Measurements from ENCODE around the gene R3HDML. TPM values are rescaled to one million over a fixed set of nuclear protein-coding genes. Genes with fewer than 3 reads are reported as not detected.

The R3HDML gene
- total RNA-seq (2013; cell fraction: nucleolus; rRNA removed) = not detected in 2 replicates
- total RNA-seq (2014; rRNA removed) = not detected in 2 replicates
- not detected in 2 replicates for total RNA-seq (2014; rRNA removed; fragmentation: Illumina TruSeq; extraction: Trizol)
- total RNA-seq (2021) = not detected in 2 replicates
- polyA plus RNA-seq (2011; ENCODE audit: low read depth) = not detected
- polyA plus RNA-seq (2011; rRNA removed) = not detected in 2 replicates
- polyA plus RNA-seq (2011; cell fraction: cytosol; rRNA removed) = not detected in 2 replicates
- polyA plus RNA-seq (2011; cell fraction: nucleus; rRNA removed) = not detected in 2 replicates
- not detected in 2 replicates for polyA plus RNA-seq (2012)
- not detected in 2 replicates for polyA plus RNA-seq (2014; fragmentation: Illumina TruSeq; extraction: Trizol)
- not detected for polyA plus RNA-seq (2014; fragmentation: Nextera tagmentation; extraction: Ambion mirVana)
- polyA plus RNA-seq (2014; rRNA removed) = not detected in 2 replicates
- polyA plus RNA-seq (2016; fragmentation: Nextera tagmentation; extraction: Ambion mirVana) = not detected
- polyA minus RNA-seq (2011; rRNA and poly(A)+ RNA removed) = not detected in 2 replicates
- polyA minus RNA-seq (2011; cell fraction: cytosol; rRNA and poly(A)+ RNA removed) = not detected in 2 replicates
- polyA minus RNA-seq (2011; cell fraction: nucleus; rRNA and poly(A)+ RNA removed) = not detected in 2 replicates
- not detected for Bru-seq, nascent RNA
- not detected for BruChase-seq, experiment 1, labeled RNA remaining after a 6-hour chase
- BruChase-seq, experiment 2, labeled RNA remaining after a 2-hour chase = not detected
- long read RNA-seq, experiment 1 = 0 reads
- long read RNA-seq, experiment 2 = 0 reads

- ChIA-PET SMC1A (ENCODE audit: uncharacterized antibody, unreplicated experiment) (no interaction called here), CTCF (no interaction called here), POLR2A (interaction anchor here (0.5 kb wide), 1 partner anchor 503 kb away, joined by 4 read pairs; no protein-coding TSS in a partner anchor), RAD21 (ENCODE audit: unreplicated experiment) (no interaction called here)
- no peak for ATAC-seq
- DNase-seq (ENCODE audit: low read depth, low spot score) = no peak
- Histone ChIP-seq H2AFZ (ENCODE audit: control insufficient read depth, low read depth, low read length) (no peak within 1 kb of the TSS), H3K4me2 (ENCODE audit: control insufficient read depth, insufficient read depth) (no peak within 1 kb of the TSS), H3K4me1 (ENCODE audit: control insufficient read depth, insufficient read depth, low read length) (no peaks in the 10 kb centered on the region), H3K9ac (ENCODE audit: control insufficient read depth, insufficient read depth, low read length) (no peak within 1 kb of the TSS), H3K27ac (ENCODE audit: control insufficient read depth, insufficient read depth) (no peak within 1 kb of the TSS), H3K27me3 (replicated peaks in 1 of 2; ENCODE audit: control insufficient read depth in 2 of 2, insufficient read depth in 2 of 2, low read length in 1 of 2) (peaks cover 0 to 3% of the 10 kb centered on the region in 2 experiments; a peak in 3 of 4 replicates), H4K20me1 (ENCODE audit: control insufficient read depth, insufficient read depth) (no peaks in the 10 kb centered on the region), H3K4me3 (no peak within 1 kb of the TSS), H3K36me3 (ENCODE audit: control insufficient read depth in 2 of 2, insufficient read depth in 2 of 2, low read length in 1 of 2) (no peaks in the 10 kb centered on the region), H3K9me3 (replicated peaks; ENCODE audit: control insufficient read depth, insufficient read depth, low read length) (no peaks in the 10 kb centered on the region), H3K79me2 (ENCODE audit: control insufficient read depth, insufficient read depth, low read length) (no peaks in the 10 kb centered on the region)
- no peak for FAIRE-seq
- intact Hi-C loops (cut with micrococcal nuclease; ENCODE audit: unreplicated experiment) = no loop called here
- no TSS peak for BruUV-seq (replicated peaks)
- WGBS (ENCODE audit: insufficient coverage, insufficient replicate concordance, low lambda C conversion rate, missing lambda C conversion rate) = 63% methylated on average over 16 of the region's 16 CpGs
- in situ Hi-C loops (cut with MboI) = no loop called here
- TF ChIP-seq MEF2B (IDR thresholded peaks at IDR 0.05; ENCODE audit: partially characterized antibody, poor library complexity, severe bottlenecking) (no peak), SREBF2 (IDR thresholded peaks at IDR 0.05; ENCODE audit: low read length) (no peak), NFXL1 (IDR thresholded peaks at IDR 0.05; ENCODE audit: borderline replicate concordance) (no peak), ZBTB11 (CRISPR knock-in tag; IDR thresholded peaks at IDR 0.05) (no peak), TCF3 (IDR thresholded peaks at IDR 0.05; ENCODE audit: borderline replicate concordance, insufficient read depth, low read depth, low read length) (no peak), ASH2L (IDR thresholded peaks at IDR 0.05; ENCODE audit: borderline replicate concordance, low read depth) (no peak), CBX3 (IDR thresholded peaks at IDR 0.05; ENCODE audit: borderline replicate concordance, low read depth) (no peak), USF1 (IDR thresholded peaks at IDR 0.05; ENCODE audit: borderline replicate concordance, extremely low read length, insufficient read depth, low read depth, low read length) (no peak), MXI1 (IDR thresholded peaks at IDR 0.05; ENCODE audit: low read depth, low read length) (no peak), USF2 (IDR thresholded peaks at IDR 0.05; ENCODE audit: borderline replicate concordance, low read depth, low read length) (no peak), POLR2AphosphoS5 (IDR thresholded peaks at IDR 0.05; ENCODE audit: low read length) (no peak), STAT3 (IDR thresholded peaks at IDR 0.05; ENCODE audit: low read depth, low read length) (no peak), RFX5 (IDR thresholded peaks at IDR 0.05; ENCODE audit: low read depth, low read length) (no peak)
Measured at GRCh38 chr20:44336725-44337380, at the start of gene R3HDML. TSS of gene R3HDML (plus strand) at chr20:44337043. CDS start at chr20:44337158, 115 bp downstream.
